Esophagus muscularis mucosa (tissue), 4 donors: ENCODE data around the gene NPAS1.

ENCODE experiments used
- CTCF ChIP-seq, 3 experiments: fragments of 200-600 bp in 2 of 3; fragments of 450-650 bp in 1 of 3; sonication (generic) in 2 of 3; IDR thresholded peaks; one replicate each; pipeline ENCODE4 v1.5.1; 2017 to 2019; ENCODE audit warnings: antibody characterized with exemption in 3 of 3, mild to moderate bottlenecking in 2 of 3, moderate library complexity in 1 of 3
- EP300 ChIP-seq: sonication (generic); formaldehyde crosslinking; IDR thresholded peaks from one replicate; pipeline ENCODE4 v1.6.1; 2017; ENCODE audit warnings: antibody characterized with exemption
- POLR2A ChIP-seq: fragments of 450-650 bp; IDR thresholded peaks from one replicate; pipeline ENCODE4 v1.6.1; 2017; ENCODE audit warnings: antibody characterized with exemption, moderate library complexity, mild to moderate bottlenecking, low read depth

GRCh38 chr19:47003611-47004465, 15.8 kb upstream of the NPAS1 start:
- TF ChIP-seq CTCF (IDR thresholded peaks at IDR 0.05) (no peak), POLR2A (no peak), EP300 (no peak)
